PC-3 (cell line): ENCODE results near the gene IL31.

ENCODE experiments used
- CTCF ChIP-seq: fragments of 300-600 bp; sonication (generic); conservative IDR thresholded peaks from 2 replicates; pipeline ENCODE4 v1.5.1; 2017; ENCODE audit warnings: antibody characterized with exemption, low read depth, mild to moderate bottlenecking, low read length
- EZH2 ChIP-seq: fragments of 300-600 bp; sonication (generic); IDR thresholded peaks from one replicate; pipeline ENCODE4 v1.6.1; 2017; ENCODE audit warnings: antibody characterized with exemption, mild to moderate bottlenecking, low read length; ENCODE audit not compliant: unreplicated experiment
- EZH2phosphoT487 ChIP-seq: fragments of 300-600 bp; sonication (generic); IDR thresholded peaks from 2 replicates; pipeline ENCODE4 v1.6.1; 2018; ENCODE audit warnings: mild to moderate bottlenecking, antibody characterized with exemption, low read length, borderline replicate concordance

- TF ChIP-seq CTCF: no peak
- TF ChIP-seq EZH2: no peak
- TF ChIP-seq EZH2phosphoT487: no peak
Measured at GRCh38 chr12:122195405-122195804, 21.4 kb upstream of the IL31 start.
